Liver (tissue), 9 donors: ENCODE results near the gene SEMA4D. TPM values are rescaled to one million over a fixed set of nuclear protein-coding genes. Genes with fewer than 3 reads are reported as not detected.

ENCODE experiments used
- DNase-seq: peaks from one replicate; pipeline ENCODE4 v3.0.0-alpha.2; 2017; ENCODE audit warnings: low spot score
- H3K27ac ChIP-seq, 2 donors: one replicate each; pipeline ENCODE4 v1.7.0; 2013; ENCODE audit warnings: inconsistent platforms in 2 of 2, low read length in 2 of 2, control low read depth in 1 of 2, low read depth in 1 of 2, mild to moderate bottlenecking in 1 of 2
- H3K27me3 ChIP-seq, 4 donors: one replicate each; pipeline versions ENCODE4 v1.6.1 to v1.7.0; 2013; ENCODE audit warnings: low read length in 3 of 4, inconsistent platforms in 1 of 4, mild to moderate bottlenecking in 1 of 4, moderate library complexity in 1 of 4; ENCODE audit not compliant: control insufficient read depth in 4 of 4, insufficient read depth in 4 of 4
- H3K36me3 ChIP-seq, 4 donors: one replicate each; pipeline versions ENCODE4 v1.6.1 to v1.7.0; 2013; ENCODE audit warnings: low read length in 3 of 4, mild to moderate bottlenecking in 3 of 4, low read depth in 1 of 4, moderate library complexity in 1 of 4; ENCODE audit not compliant: control insufficient read depth in 4 of 4, insufficient read depth in 3 of 4
- H3K4me1 ChIP-seq, 4 donors: one replicate each; pipeline versions ENCODE4 v1.6.1 to v1.7.0; 2013; ENCODE audit warnings: low read length in 3 of 4, mild to moderate bottlenecking in 3 of 4, moderate library complexity in 1 of 4; ENCODE audit not compliant: control insufficient read depth in 4 of 4, insufficient read depth in 4 of 4
- H3K4me3 ChIP-seq, 3 donors: one replicate each; pipeline versions ENCODE4 v1.6.1 to v1.7.0; 2013; ENCODE audit warnings: low read length in 3 of 3, control low read depth in 1 of 3, low read depth in 1 of 3, mild to moderate bottlenecking in 1 of 3
- H3K9ac ChIP-seq, 2 donors: one replicate each; pipeline ENCODE4 v1.7.0; 2013; ENCODE audit warnings: low read length in 2 of 2, mild to moderate bottlenecking in 2 of 2, moderate library complexity in 2 of 2, control low read depth in 1 of 2, low read depth in 1 of 2
- H3K9me3 ChIP-seq, 4 donors: one replicate each; pipeline versions ENCODE4 v1.6.1 to v1.7.0; 2013; ENCODE audit warnings: low read length in 3 of 4; ENCODE audit not compliant: control insufficient read depth in 4 of 4
- ATF3 ChIP-seq: IDR thresholded peaks from 2 replicates; pipeline ENCODE4 v1.6.1; 2016; ENCODE audit warnings: antibody characterized with exemption
- CTCF ChIP-seq: fragments of 150-350 bp; IDR thresholded peaks from 2 replicates; pipeline ENCODE4 v1.5.1; 2017; ENCODE audit warnings: improper control_type of control experiment, low read depth, low read length; ENCODE audit not compliant: missing input control
- FOXA2 ChIP-seq: IDR thresholded peaks from 2 replicates; pipeline ENCODE4 v1.6.1; 2016; ENCODE audit warnings: antibody characterized with exemption
- GABPA ChIP-seq, 2 donors: IDR thresholded peaks in 1 of 2; conservative IDR thresholded peaks in 1 of 2; 2 replicates each; pipeline ENCODE4 v1.6.1; 2016; ENCODE audit warnings: antibody characterized with exemption in 2 of 2, mild to moderate bottlenecking in 1 of 2, moderate library complexity in 1 of 2
- HNF4A ChIP-seq, 2 donors: conservative IDR thresholded peaks; 2 replicates each; pipeline ENCODE4 v1.6.1; 2016; ENCODE audit warnings: antibody characterized with exemption in 2 of 2, mild to moderate bottlenecking in 2 of 2
- HNF4G ChIP-seq: IDR thresholded peaks from 2 replicates; pipeline ENCODE4 v1.6.1; 2016; ENCODE audit warnings: antibody characterized with exemption
- JUND ChIP-seq, 2 donors: IDR thresholded peaks; 2 replicates each; pipeline ENCODE4 v1.6.1; 2016; ENCODE audit warnings: antibody characterized with exemption in 2 of 2
- MAX ChIP-seq: IDR thresholded peaks from 2 replicates; pipeline ENCODE4 v1.6.1; 2016; ENCODE audit warnings: antibody characterized with exemption
- REST ChIP-seq: IDR thresholded peaks from 2 replicates; pipeline ENCODE4 v1.6.1; 2016; ENCODE audit warnings: antibody characterized with exemption, mild to moderate bottlenecking
- RXRA ChIP-seq, 2 donors: IDR thresholded peaks; 2 replicates each; pipeline ENCODE4 v1.6.1; 2017 to 2018; ENCODE audit warnings: antibody characterized with exemption in 2 of 2, mild to moderate bottlenecking in 1 of 2
- SP1 ChIP-seq: IDR thresholded peaks from 2 replicates; pipeline ENCODE4 v1.6.1; 2018; ENCODE audit warnings: antibody characterized with exemption, mild to moderate bottlenecking
- TAF1 ChIP-seq: conservative IDR thresholded peaks from 2 replicates; pipeline ENCODE4 v1.6.1; 2016; ENCODE audit warnings: antibody characterized with exemption, mild to moderate bottlenecking
- WGBS: extraction: QIAGEN DNeasy Blood & Tissue Kit; methylation state at CpG from one replicate; pipeline ENCODE4 v1.1.7; 2013; 5-methylcytosine and 5-hydroxymethylcytosine counted together
- polyA plus RNA-seq, 2 donors: library from polyadenylated mRNA; stranded (reverse) in 1 of 2; unstranded in 1 of 2; fragments of 200-250 nt in 1 of 2; fragments of >200 nt in 1 of 2; fragmentation: Nextera tagmentation in 1 of 2; extraction: Ambion mirVana in 1 of 2; gene quantifications; one replicate each; pipeline versions ENCODE4 v1.2.1 to v1.2.3, GENCODE V29; 2013 to 2015
- total RNA-seq, 2 donors: library from RNA; depleted of rRNA; stranded (reverse); fragments of >200 nt; gene quantifications; one replicate each; pipeline ENCODE4 v1.2.3, GENCODE V29; 2014
- donor health status: healthy.
- donor health status: healthy.
- donor health status: healthy.
- donor health status: healthy.
- donor health status: healthy.

Gene SEMA4D
- total and polyA plus RNA-seq, 4 donors = 1.4 to 12.0 (median 4.1) TPM

GRCh38 chr9:89446261-89446960 lies 51.5 kb downstream of the SEMA4D start:
- H3K9ac ChIP-seq = no peak overlapping the region
- no peaks in the 10 kb centered on the region for H3K9me3 ChIP-seq
- H3K4me1 ChIP-seq = peaks cover 0 to 3% (median 0%) of the 10 kb centered on the region in 4 donors
- no peaks in the 10 kb centered on the region for H3K27me3 ChIP-seq
- DNase-seq = no peak
- no peaks in the 10 kb centered on the region for H3K36me3 ChIP-seq
- WGBS = 94% methylated on average over 13 of the region's 13 CpGs
- H3K4me3 ChIP-seq = no peak overlapping the region
- TF ChIP-seq HNF4A (conservative IDR thresholded peaks at IDR 0.05) = no peak
- no peak for TF ChIP-seq SP1
- no peak for TF ChIP-seq MAX
- TF ChIP-seq HNF4G = no peak
- TF ChIP-seq TAF1 = no peak
- H3K27ac ChIP-seq = no peak overlapping the region

GRCh38 chr9:89445801-89446251 lies 52.1 kb downstream of the SEMA4D start:
- TF ChIP-seq FOXA2 (no peak), GABPA (IDR thresholded peaks at IDR 0.05 in 1 of 2, conservative IDR thresholded peaks at IDR 0.05 in 1 of 2) (no peak), ATF3 (no peak), SP1 (no peak), RXRA (IDR thresholded peaks at IDR 0.05) (no peak), HNF4A (conservative IDR thresholded peaks at IDR 0.05) (no peak), CTCF (no peak), HNF4G (no peak)
- Histone ChIP-seq H3K4me3 (no peak overlapping the region), H3K9me3 (no peaks in the 10 kb centered on the region), H3K4me1 (peaks cover 0 to 3% (median 0%) of the 10 kb centered on the region in 4 donors), H3K27me3 (no peaks in the 10 kb centered on the region), H3K27ac (no peak overlapping the region), H3K9ac (no peak overlapping the region), H3K36me3 (no peaks in the 10 kb centered on the region)
- DNase-seq = no peak
- WGBS = 95% methylated on average over 8 of the region's 8 CpGs

- Histone ChIP-seq H3K4me3 (no peak overlapping the region), H3K9me3 (no peaks in the 10 kb centered on the region), H3K4me1 (peaks cover 0 to 4% (median 0%) of the 10 kb centered on the region in 4 donors), H3K27ac (no peak overlapping the region), H3K36me3 (no peaks in the 10 kb centered on the region), H3K9ac (no peak overlapping the region), H3K27me3 (no peaks in the 10 kb centered on the region)
- no peak for TF ChIP-seq REST
- no peak for TF ChIP-seq SP1
- TF ChIP-seq MAX = no peak
- no peak for TF ChIP-seq JUND (IDR thresholded peaks at IDR 0.05)
- TF ChIP-seq FOXA2 = no peak
- TF ChIP-seq RXRA (IDR thresholded peaks at IDR 0.05) = no peak
- WGBS = 91% methylated on average over 16 of the region's 16 CpGs
- no peak for DNase-seq
These were observed 52.8 kb downstream of the SEMA4D start for GRCh38 chr9:89444925-89445765.
